Muscle of arm (tissue), 12 donors: ENCODE results near the gene COMMD8. TPM values are rescaled to one million over a fixed set of nuclear protein-coding genes. Genes with fewer than 3 reads are reported as not detected.

Experiments used
- polyA plus RNA-seq, 12 donors: library from polyadenylated mRNA; unstranded; fragments of 120-200 nt; gene quantifications; one replicate each; pipeline ENCODE4 v1.2.1, GENCODE V29; 2013; ENCODE audit not compliant: insufficient read length in 12 of 12

The COMMD8 gene
- polyA plus RNA-seq, 12 donors: 11.0 to 30.4 (median 19.2) TPM; not detected in 1

Other genes with a start within 250 kb of the COMMD8 start
- 10 to 100 TPM in 10 of 12 donors, 1 to 10 TPM in 1, not detected in 1; 8.9 to 20.3 (median 15.9) TPM for gene ATP10D, start 21.6 kb upstream of the COMMD8 start, polyA plus RNA-seq